Endothelial cell of umbilical vein (primary cell): ENCODE measurements around the gene ATF6B. TPM values are rescaled to one million over a fixed set of nuclear protein-coding genes. Genes with fewer than 3 reads are reported as not detected.

ENCODE experiments used
- BruUV-seq: library from RNA; stranded (reverse); fragments of 400-500 nt; replicated peaks from 2 replicates; lab custom pipeline; 2021; lab: Mats Ljungman, UMichigan
- CTCF ChIA-PET: fragments of 300-600, 350-600 bp; sonication (Branson Sonifier 250); formaldehyde crosslinking; loops from one replicate; lab custom pipeline; 2021; ENCODE audit warnings: antibody characterized with exemption, inconsistent platforms; lab: Charles Lee
- POLR2A ChIA-PET: fragments of 300-600, 350-600 bp; sonication (Branson Sonifier 250); formaldehyde crosslinking; loops from one replicate; lab custom pipeline; 2021; ENCODE audit warnings: antibody characterized with exemption, inconsistent platforms; lab: Charles Lee
- DNase-seq: peaks from one replicate; pipeline ENCODE4 v3.0.0-alpha.2; 2011; ENCODE audit warnings: low read depth, low spot score
- FAIRE-seq: peaks from 2 replicates; lab custom pipeline; 2011; peaks lifted over from hg19 to GRCh38; lab: Jason Lieb, UNC
- H2AFZ ChIP-seq: 2 replicates; pipeline ENCODE4 v1.6.0; 2012; ENCODE audit warnings: low read depth, low read length, control low read depth, inconsistent platforms
- H3K27ac ChIP-seq: 2 replicates; pipeline ENCODE4 v1.5.1; 2011; ENCODE audit warnings: low read depth, mild to moderate bottlenecking, control low read depth, low read length, moderate library complexity; ENCODE audit not compliant: insufficient read depth
- H3K27me3 ChIP-seq, 2 experiments: 2 replicates each; pipeline versions ENCODE4 v1.6.0 to v1.6.1; 2011; ENCODE audit warnings: low read length in 2 of 2, mixed read lengths in 1 of 2; ENCODE audit not compliant: control insufficient read depth in 2 of 2, insufficient read depth in 2 of 2
- H3K36me3 ChIP-seq, 2 experiments: 2 replicates in 1 of 2; 3 replicates in 1 of 2; pipeline ENCODE4 v1.5.1; 2011; ENCODE audit warnings: low read length in 2 of 2, mild to moderate bottlenecking in 1 of 2, moderate library complexity in 1 of 2; ENCODE audit not compliant: control insufficient read depth in 2 of 2, insufficient read depth in 2 of 2; ENCODE audit errors: extremely low read depth in 1 of 2
- H3K4me1 ChIP-seq: 3 replicates; pipeline ENCODE4 v1.5.1; 2011; ENCODE audit warnings: mild to moderate bottlenecking, low read length; ENCODE audit not compliant: control insufficient read depth, insufficient read depth; ENCODE audit errors: extremely low read depth
- H3K4me2 ChIP-seq: 2 replicates; pipeline ENCODE4 v1.6.1; 2011; ENCODE audit warnings: low read length, control low read depth, mixed read lengths; ENCODE audit not compliant: insufficient read depth
- H3K4me3 ChIP-seq, 3 experiments: fragments of 200-600 bp in 1 of 3; sonication (generic), shearing (Covaris generic) in 1 of 3; replicated peaks in 1 of 3; 2 replicates each; pipeline ENCODE4 v1.5.1; 2011 to 2016; ENCODE audit warnings: control low read depth in 3 of 3, low read length in 3 of 3, mild to moderate bottlenecking in 2 of 3, inconsistent platforms in 1 of 3, low read depth in 1 of 3, moderate library complexity in 1 of 3; ENCODE audit not compliant: insufficient read depth in 1 of 3
- H3K79me2 ChIP-seq: 2 replicates; pipeline ENCODE4 v1.6.0; 2012; ENCODE audit warnings: low read length, inconsistent platforms; ENCODE audit not compliant: control insufficient read depth, insufficient read depth
- H3K9ac ChIP-seq: replicated peaks from 2 replicates; pipeline ENCODE3; 2011; ENCODE audit warnings: low read length, control low read depth; ENCODE audit not compliant: insufficient read depth; ENCODE audit errors: extremely low read depth
- H3K9me1 ChIP-seq: replicated peaks from 3 replicates; pipeline ENCODE4 v1.6.0; 2011; ENCODE audit warnings: mild to moderate bottlenecking, low read length; ENCODE audit not compliant: control insufficient read depth, insufficient read depth; ENCODE audit errors: extremely low read depth
- H3K9me3 ChIP-seq: replicated peaks from 2 replicates; pipeline ENCODE4 v1.5.1; 2012; ENCODE audit warnings: low read length, inconsistent platforms; ENCODE audit not compliant: control insufficient read depth, insufficient read depth
- H4K20me1 ChIP-seq: replicated peaks from 2 replicates; pipeline ENCODE3; 2011; ENCODE audit warnings: mild to moderate bottlenecking, low read length; ENCODE audit not compliant: control insufficient read depth, insufficient read depth; ENCODE audit errors: extremely low read depth
- EZH2 ChIP-seq: IDR thresholded peaks from 2 replicates; pipeline ENCODE4 v1.6.1; 2012; ENCODE audit warnings: borderline replicate concordance, low read depth, mild to moderate bottlenecking, moderate library complexity, low read length, inconsistent platforms; ENCODE audit not compliant: severe bottlenecking
- FOS ChIP-seq: IDR thresholded peaks from 2 replicates; pipeline ENCODE4 v1.6.1; 2011; ENCODE audit warnings: mild to moderate bottlenecking, low read length, moderate library complexity, borderline replicate concordance; ENCODE audit not compliant: insufficient read depth
- GATA2 ChIP-seq: IDR thresholded peaks from 2 replicates; pipeline ENCODE4 v1.7.0; 2011; ENCODE audit warnings: low read depth, mild to moderate bottlenecking, moderate library complexity, mixed read lengths, low read length; ENCODE audit not compliant: insufficient read length, insufficient read depth
- JUN ChIP-seq: IDR thresholded peaks from 2 replicates; pipeline ENCODE4 v1.6.1; 2011; ENCODE audit warnings: borderline replicate concordance, low read depth; ENCODE audit not compliant: insufficient read length, insufficient read depth
- MAX ChIP-seq: IDR thresholded peaks from 2 replicates; pipeline ENCODE4 v1.6.1; 2011; ENCODE audit not compliant: insufficient read depth, insufficient read length
- MYC ChIP-seq: IDR thresholded peaks from one replicate; pipeline ENCODE4 v1.6.1; 2011; ENCODE audit warnings: mild to moderate bottlenecking, low read depth, low read length
- POLR2A ChIP-seq: IDR thresholded peaks from 2 replicates; pipeline ENCODE4 v1.6.1; 2012; ENCODE audit warnings: low read depth, mild to moderate bottlenecking, control low read depth, low read length
- POLR2AphosphoS5 ChIP-seq: IDR thresholded peaks from 2 replicates; pipeline ENCODE4 v1.6.1; 2012; ENCODE audit warnings: low read depth, mild to moderate bottlenecking, control low read depth, low read length, moderate library complexity; ENCODE audit not compliant: insufficient read depth
- dilution Hi-C: fragments of 300-500 bp; cut with MboI; formaldehyde crosslinking; loops from one replicate; pipeline ENCODE4 v1.15.0; 2019; ENCODE audit warnings: low sequenced_read_pairs; ENCODE audit not compliant: extremely low pct_ligation_motif_present
- intact Hi-C: fragments of 100-400 bp; cut with micrococcal nuclease; formaldehyde crosslinking; loops from one replicate; pipeline ENCODE4 v1.10.0; 2022
- polyA plus RNA-seq, 4 experiments: library from polyadenylated mRNA; depleted of rRNA in 3 of 4; stranded (reverse) in 3 of 4; unstranded in 1 of 4; fragments of >200 nt; gene quantifications; 2 replicates each; pipeline versions ENCODE4 v1.2.1 to v1.2.3, GENCODE V29; 2011 to 2012; ENCODE audit warnings: missing spikeins in 1 of 4
- total RNA-seq: library from RNA; stranded (reverse); gene quantifications from 2 replicates; pipeline ENCODE4 v1.2.3, GENCODE V29; 2021
- TF ChIP-seq, protein P1 (sequence below), 2 donors: IDR thresholded peaks; 1 replicate in 1 of 2; 2 replicates in 1 of 2; pipeline ENCODE4 v1.5.1; 2011; ENCODE audit warnings: low read length in 2 of 2, mild to moderate bottlenecking in 2 of 2, moderate library complexity in 2 of 2, control low read depth in 1 of 2, inconsistent platforms in 1 of 2, low read depth in 1 of 2; ENCODE audit not compliant: insufficient read depth in 1 of 2; ENCODE audit errors: extremely low read depth in 1 of 2

ATF6B gene
- total and polyA plus RNA-seq, 2 donors (not counting 3 experiments of a cell fraction or from before 2014, with no cell fraction given) = 106 to 115 TPM

DNA sequence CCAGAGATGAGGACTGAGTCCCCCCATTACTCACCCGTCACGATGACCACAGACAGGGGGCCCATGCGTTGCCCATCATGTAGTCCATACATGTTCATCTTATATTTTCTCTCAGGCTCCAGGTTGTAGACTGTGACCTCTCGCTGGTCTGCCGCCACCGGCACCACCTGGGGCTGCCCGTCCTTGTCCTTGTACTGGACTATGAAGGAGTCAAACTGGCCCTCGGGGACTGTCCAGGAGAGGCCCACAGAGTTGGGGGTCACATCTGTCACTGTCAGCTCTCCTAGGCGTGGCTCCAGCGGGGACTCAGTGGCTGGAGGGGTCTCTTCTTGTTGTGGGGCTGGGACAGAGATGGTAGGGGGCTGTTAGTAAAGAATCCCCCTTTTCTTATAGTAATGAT lies 54.4 kb downstream of the ATF6B start:
- H3K9ac ChIP-seq = no peak overlapping the region
- intact Hi-C loops = no loop called here

More for the DNA sequence above, 54.4 kb downstream of the ATF6B start:
- TF ChIP-seq POLR2AphosphoS5 (no peak), JUN (no peak), MYC (no peak), GATA2 (no peak), POLR2A (no peak), MAX (no peak), EZH2 (no peak), FOS (no peak)
- TF ChIP-seq, protein P1, sequence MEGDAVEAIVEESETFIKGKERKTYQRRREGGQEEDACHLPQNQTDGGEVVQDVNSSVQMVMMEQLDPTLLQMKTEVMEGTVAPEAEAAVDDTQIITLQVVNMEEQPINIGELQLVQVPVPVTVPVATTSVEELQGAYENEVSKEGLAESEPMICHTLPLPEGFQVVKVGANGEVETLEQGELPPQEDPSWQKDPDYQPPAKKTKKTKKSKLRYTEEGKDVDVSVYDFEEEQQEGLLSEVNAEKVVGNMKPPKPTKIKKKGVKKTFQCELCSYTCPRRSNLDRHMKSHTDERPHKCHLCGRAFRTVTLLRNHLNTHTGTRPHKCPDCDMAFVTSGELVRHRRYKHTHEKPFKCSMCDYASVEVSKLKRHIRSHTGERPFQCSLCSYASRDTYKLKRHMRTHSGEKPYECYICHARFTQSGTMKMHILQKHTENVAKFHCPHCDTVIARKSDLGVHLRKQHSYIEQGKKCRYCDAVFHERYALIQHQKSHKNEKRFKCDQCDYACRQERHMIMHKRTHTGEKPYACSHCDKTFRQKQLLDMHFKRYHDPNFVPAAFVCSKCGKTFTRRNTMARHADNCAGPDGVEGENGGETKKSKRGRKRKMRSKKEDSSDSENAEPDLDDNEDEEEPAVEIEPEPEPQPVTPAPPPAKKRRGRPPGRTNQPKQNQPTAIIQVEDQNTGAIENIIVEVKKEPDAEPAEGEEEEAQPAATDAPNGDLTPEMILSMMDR (IDR thresholded peaks at IDR 0.05; ENCODE audit: extremely low read depth in 1 of 2, insufficient read depth in 1 of 2, low read depth in 1 of 2, low read length in 2 of 2) = no peak
- no peaks in the 10 kb centered on the region for H3K36me3 ChIP-seq
- no peak overlapping the region for H3K4me3 ChIP-seq
- no peak for FAIRE-seq
- H3K4me1 ChIP-seq = no peaks in the 10 kb centered on the region
- dilution Hi-C loops = no loop called here
- BruUV-seq = no TSS peak
- no peak for DNase-seq
- H3K27me3 ChIP-seq = peaks cover 0 to 4% of the 10 kb centered on the region in 2 experiments
- H2AFZ ChIP-seq = no peak overlapping the region
- no peak overlapping the region for H3K27ac ChIP-seq
- no peaks in the 10 kb centered on the region for H3K9me1 ChIP-seq
- H3K4me2 ChIP-seq = no peak overlapping the region
- no peaks in the 10 kb centered on the region for H3K79me2 ChIP-seq
- H4K20me1 ChIP-seq = no peaks in the 10 kb centered on the region
- no peaks in the 10 kb centered on the region for H3K9me3 ChIP-seq
- ChIA-PET CTCF (no interaction called here), POLR2A (no interaction called here)
